A673 (cell line): ENCODE data around the gene COL9A2.

Experiments
- EZH2 ChIP-seq: fragments of 200-600 bp; sonication (generic); IDR thresholded peaks from 2 replicates; pipeline ENCODE4 v1.6.1; 2017; ENCODE audit warnings: borderline replicate concordance, low read depth, mild to moderate bottlenecking, mixed read lengths, antibody characterized with exemption, low read length; ENCODE audit not compliant: poor library complexity, severe bottlenecking
- TF ChIP-seq, protein P1 (sequence below): fragments of 300-800, 200-600 bp; sonication (generic); conservative IDR thresholded peaks from 2 replicates; pipeline ENCODE4 v1.5.1; 2017; ENCODE audit warnings: low read depth, mild to moderate bottlenecking, antibody characterized with exemption, low read length, moderate library complexity, mixed read lengths

DNA sequence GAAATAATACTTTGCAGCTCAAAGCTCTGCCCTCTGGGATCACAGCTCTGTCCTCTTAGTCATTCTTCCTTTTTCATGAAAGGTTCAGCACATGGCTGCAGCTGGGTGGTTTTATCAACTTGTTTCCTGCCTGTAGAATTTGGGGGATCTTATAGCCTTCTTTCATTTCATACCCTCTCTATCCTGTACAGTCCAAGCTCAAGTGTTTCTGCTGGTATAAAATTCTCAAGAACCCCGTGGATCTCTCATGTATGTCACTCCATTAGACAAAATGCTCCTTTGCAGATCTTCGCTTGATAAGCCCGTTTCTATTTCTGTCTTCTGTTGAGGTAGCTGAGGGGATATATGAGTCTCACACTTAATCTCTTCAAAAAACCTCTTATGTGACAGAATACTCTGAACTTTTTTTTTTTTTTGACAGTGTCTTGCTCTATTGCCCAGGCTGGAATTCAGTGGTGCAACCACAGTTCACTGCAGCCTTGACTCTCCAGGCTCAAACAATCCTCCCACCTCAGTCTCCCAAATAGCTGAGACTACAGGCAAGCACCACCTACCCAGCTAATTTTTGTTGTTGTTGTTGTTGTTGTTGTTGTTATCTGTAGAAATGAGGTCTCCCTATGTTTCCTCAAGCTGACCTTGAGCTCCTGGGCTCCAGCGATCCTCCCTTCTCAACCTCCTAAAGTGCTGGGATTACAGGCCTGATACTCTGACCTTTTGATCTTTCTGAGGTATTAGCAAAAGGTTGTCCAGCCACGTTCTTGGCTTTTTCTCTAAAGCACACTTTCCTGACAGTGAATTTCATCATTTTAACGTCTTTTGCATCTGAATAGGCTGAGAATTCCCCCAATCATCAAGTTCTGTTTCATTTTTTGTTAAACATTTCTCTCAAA is 24.6 kb upstream of the COL9A2 start:
- TF ChIP-seq, protein P1, sequence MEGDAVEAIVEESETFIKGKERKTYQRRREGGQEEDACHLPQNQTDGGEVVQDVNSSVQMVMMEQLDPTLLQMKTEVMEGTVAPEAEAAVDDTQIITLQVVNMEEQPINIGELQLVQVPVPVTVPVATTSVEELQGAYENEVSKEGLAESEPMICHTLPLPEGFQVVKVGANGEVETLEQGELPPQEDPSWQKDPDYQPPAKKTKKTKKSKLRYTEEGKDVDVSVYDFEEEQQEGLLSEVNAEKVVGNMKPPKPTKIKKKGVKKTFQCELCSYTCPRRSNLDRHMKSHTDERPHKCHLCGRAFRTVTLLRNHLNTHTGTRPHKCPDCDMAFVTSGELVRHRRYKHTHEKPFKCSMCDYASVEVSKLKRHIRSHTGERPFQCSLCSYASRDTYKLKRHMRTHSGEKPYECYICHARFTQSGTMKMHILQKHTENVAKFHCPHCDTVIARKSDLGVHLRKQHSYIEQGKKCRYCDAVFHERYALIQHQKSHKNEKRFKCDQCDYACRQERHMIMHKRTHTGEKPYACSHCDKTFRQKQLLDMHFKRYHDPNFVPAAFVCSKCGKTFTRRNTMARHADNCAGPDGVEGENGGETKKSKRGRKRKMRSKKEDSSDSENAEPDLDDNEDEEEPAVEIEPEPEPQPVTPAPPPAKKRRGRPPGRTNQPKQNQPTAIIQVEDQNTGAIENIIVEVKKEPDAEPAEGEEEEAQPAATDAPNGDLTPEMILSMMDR, result no peak
- TF ChIP-seq EZH2, result no peak
